Activated CD4-positive, alpha-beta T cell treated with anti-CD3 and anti-CD28 coated beads, Interleukin-2, Interleukin-6, amounts not matched to agents 100 ng/mL and 50 ng/mL, durations not matched to agents 16 hours and 8 hours (primary cell): ENCODE results near the gene VSIG8.
"Not testable (repeated sequence)": the region's sequence is repeated elsewhere in the genome, so short reads cannot be mapped to it uniquely, and the experiment has no call there.

Source experiments
- DNase-seq: peaks from one replicate; pipeline ENCODE4 v3.0.0-alpha.2; 2020

The VSIG8 gene, protein sequence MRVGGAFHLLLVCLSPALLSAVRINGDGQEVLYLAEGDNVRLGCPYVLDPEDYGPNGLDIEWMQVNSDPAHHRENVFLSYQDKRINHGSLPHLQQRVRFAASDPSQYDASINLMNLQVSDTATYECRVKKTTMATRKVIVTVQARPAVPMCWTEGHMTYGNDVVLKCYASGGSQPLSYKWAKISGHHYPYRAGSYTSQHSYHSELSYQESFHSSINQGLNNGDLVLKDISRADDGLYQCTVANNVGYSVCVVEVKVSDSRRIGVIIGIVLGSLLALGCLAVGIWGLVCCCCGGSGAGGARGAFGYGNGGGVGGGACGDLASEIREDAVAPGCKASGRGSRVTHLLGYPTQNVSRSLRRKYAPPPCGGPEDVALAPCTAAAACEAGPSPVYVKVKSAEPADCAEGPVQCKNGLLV

GRCh38 chr1:159862557-159862956 lies at the start of gene VSIG8:
Gene VSIG8, minus strand, starts transcription at chr1:159862657. Its CDS starts 136 bp downstream, at chr1:159862521.
- DNase-seq: no peak

DNA sequence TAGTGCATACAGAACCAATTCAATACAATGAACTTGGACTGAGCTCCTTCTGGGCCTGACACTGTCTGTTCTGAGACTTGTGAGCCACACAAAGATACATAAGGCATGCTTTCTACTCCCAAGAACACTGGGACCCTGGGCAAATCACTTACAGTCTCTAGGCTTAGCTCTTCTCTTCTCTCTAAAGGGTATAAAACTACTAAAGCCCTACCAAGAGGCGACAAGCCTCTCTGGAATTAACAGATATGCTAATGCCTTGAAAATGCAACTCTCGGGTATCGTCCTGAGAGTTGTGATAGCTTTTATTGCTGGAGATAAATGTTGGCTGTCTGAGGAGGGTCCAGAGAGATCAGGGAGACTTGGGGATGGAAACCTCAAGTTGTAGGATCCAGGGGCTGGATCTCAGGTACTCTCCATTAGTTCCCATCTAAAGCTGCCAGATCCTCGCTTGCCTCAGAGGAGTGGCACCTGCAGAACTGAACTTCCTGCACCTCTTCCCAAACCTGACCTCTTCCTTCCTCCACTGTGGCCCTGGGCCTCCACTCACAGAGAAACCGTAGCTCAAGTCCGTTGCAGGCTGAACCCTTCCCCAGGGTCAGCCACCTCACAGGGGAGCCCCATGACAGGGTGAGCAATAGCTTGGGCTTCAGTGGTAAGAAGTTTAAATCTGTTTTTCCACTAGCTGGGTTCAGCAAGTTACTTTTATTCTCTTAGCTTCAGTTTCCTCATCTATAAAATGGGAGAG lies 49.0 kb upstream of the VSIG8 start:
- no peak for DNase-seq

GRCh38 chr1:159908031-159908940 lies 45.8 kb upstream of the VSIG8 start:
- DNase-seq: no peak

GRCh38 chr1:159906960-159907359 lies 44.5 kb upstream of the VSIG8 start:
- no peak for DNase-seq

DNA sequence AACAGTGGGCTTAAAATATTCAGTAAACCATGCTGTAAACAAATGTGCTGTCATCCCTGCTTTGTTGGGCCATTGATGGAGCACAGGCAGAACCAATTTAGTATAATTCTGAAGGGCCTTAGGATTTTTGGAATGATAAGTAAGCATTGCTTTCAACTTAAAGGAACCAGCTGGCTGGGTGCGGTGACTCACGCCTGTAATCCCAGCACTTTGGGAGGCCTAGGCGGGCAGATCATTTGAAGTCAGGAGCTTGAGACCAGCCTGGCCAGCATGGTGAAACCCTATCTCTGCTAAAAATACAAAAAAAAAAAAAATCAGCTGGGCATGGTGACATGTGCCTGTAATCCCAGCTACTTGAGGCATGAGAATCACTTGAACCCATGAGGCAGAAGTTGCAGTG lies 41.6 kb upstream of the VSIG8 start:
- DNase-seq: not testable (repeated sequence)

- no peak for DNase-seq
These were observed 40.1 kb upstream of the VSIG8 start for GRCh38 chr1:159902541-159902940.

DNA sequence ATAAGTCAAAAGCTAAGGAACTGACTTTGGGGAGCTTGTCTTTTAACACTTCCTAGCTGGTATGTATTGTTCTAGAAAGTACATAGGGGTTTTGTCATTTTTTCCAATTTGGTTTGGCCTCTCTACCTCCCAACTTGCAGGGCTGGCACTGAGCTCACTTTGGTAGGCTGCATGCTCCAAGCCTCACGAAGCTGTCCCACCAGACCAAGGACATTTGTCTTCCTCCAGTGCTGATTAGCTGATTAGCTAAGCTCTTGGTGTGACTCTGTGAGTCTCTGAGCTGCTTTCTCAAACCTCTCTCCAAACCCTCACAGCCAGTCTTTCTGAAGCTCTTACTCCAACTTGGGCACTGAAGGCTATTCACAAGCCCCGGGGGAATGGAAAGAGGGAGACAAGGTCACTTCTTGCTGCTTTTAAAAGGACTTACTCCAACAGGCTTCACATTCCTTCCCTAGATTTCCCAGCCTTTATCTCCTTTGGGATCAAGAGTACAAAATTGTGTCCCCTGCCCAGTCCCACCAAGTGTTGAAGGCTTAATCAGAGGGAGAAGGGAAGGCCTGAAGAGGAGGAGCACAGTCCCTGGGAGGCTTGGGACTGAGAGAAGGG lies 38.4 kb upstream of the VSIG8 start:
- no peak for DNase-seq

DNA sequence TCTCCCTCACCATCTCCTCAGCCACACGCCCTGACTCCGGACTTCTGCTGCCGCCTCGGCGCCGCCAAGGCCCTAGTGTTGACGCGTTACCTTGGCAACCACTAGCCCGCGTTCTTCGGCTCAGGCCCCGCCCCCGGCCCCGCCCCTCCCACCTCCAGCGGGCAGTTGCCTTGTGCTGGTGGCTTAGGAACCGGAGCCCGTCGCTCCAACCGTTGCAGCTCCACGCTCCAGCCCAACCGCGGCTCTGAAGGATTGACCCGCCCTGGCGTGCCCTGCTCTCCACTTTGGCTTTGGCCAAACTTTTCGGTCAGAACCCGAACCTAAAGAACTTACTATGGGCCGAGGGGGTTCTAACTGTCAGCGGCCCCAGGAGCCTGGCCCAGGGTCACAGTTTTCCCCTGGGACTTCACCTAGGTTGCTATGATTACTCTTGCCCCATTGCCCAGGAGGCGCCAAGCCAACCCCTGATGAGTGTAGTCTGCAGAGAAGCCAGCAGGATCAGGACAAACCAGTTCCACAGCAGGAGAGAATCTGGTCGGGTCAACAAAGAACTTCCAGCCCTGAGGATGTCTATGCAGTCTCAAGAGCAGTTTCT lies 37.7 kb upstream of the VSIG8 start, which contains the start of gene CFAP45:
CFAP45 (minus strand) TSS at position 80 of the 595 bp plus-strand sequence; CDS start at position 13, 67 bp downstream.
- DNase-seq: no peak

GRCh38 chr1:159899634-159900033 lies 37.2 kb upstream of the VSIG8 start:
- DNase-seq: not testable (repeated sequence)

- no peak for DNase-seq
These were observed 36.1 kb upstream of the VSIG8 start for GRCh38 chr1:159898527-159898926.

- no peak for DNase-seq
These were observed 35.5 kb upstream of the VSIG8 start for GRCh38 chr1:159897962-159898361.

GRCh38 chr1:159896546-159896930 lies 34.1 kb upstream of the VSIG8 start:
- DNase-seq: no peak

DNA sequence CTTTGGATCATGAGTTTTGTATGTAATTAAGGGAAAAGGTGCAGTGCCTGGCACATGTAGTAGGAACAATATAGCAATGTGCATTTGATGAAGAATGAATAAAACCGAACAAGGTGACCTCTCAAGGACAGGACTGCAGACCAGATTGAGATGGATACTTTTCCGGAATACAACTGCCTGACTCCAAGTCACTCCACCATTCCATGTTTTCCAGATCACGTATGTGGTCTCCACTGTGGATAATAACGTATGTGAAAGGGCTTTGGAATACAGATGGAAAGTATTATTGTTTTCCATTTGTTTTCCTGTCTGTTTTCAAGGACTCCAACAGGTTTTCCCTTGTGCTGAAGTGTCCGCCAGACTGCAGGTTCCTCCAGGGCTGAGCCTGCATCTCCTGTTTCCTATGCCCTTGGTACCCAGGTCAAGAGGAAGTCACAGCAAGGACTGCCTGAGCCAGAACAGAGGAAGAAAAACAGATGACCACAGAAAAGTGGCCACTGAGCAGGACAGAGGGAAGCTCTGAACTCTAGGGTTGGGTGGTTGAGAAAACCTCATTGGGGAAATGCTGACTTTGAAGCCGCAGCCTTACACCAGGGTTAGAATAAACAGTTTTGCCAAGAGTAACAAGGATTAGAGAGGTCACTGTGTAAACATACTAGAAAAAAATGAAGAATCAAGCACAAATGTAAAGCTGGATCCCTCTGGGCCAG lies 33.5 kb upstream of the VSIG8 start:
- no peak for DNase-seq

DNA sequence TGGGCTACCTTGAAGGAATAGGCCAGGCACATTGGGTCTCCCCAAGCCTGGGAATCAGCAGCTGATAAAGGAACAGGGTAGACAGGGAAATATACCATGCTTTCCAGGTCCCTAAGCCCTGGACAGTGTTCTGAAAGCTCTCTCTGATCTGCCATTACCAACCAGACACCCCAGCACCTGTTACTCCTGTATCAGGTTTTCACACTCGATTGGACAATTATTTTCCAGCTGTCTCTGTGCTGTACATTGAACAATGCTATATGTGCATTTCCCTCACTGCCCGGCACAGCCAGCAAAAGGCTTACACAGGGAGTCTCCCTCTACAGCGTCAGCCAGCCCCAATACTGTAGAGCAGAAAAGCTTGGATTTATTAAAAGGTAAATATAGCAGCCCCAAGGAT lies 32.8 kb upstream of the VSIG8 start:
- no peak for DNase-seq

- no peak for DNase-seq
These were observed 30.5 kb upstream of the VSIG8 start for GRCh38 chr1:159892944-159893343.

- peak; percentile 85 for DNase-seq
These were observed 29.1 kb upstream of the VSIG8 start for GRCh38 chr1:159891275-159892157.

GRCh38 chr1:159890390-159890789 lies 27.9 kb upstream of the VSIG8 start:
- DNase-seq: no peak

DNA sequence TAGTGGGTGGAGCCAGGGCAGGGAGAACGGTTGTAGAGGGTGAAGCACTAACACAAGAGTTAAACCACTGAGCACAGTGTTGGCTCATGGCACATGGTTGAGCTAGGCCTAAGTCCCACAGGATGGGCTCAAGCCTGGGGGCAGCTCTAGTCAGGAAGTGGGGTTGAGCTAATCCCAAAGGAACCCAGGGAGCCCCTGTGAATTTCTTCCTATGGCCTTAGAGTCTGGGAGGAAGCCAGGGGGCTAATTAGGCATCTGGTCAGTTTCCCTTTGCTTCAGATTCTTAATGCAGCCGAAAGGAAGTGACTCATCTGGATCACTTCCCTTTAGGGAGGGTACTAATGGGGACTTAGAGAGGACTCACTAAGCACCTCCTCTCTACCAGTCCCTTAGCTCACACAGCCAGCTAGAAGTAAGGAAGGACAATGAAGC lies 27.4 kb upstream of the VSIG8 start:
- DNase-seq: peak; percentile 29

DNA sequence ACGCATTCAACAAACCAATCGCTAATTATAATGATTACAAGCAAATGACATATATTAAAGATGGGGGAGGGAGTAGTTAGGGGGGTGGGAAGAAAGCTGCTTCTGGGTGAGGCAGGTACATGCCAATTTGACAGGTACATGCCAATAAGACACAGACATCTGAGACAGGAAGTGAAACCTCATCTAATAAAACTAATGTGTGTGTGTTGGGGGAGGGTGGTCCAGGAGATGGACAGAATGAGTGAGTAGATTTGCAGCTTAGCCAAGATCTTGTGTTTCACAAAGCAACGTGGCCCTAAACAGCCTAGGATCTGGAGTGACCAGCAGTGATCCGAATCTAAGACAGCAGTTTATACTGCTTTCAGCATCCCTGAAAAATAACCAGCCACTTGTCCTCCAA lies 26.7 kb upstream of the VSIG8 start:
- DNase-seq: no peak

GRCh38 chr1:159884296-159884695 lies 21.8 kb upstream of the VSIG8 start:
- no peak for DNase-seq
